H9 (cell line): ENCODE data around the gene PPIL3. TPM values are rescaled to one million over a fixed set of nuclear protein-coding genes. Genes with fewer than 3 reads are reported as not detected.

Experiments
- DNase-seq: peaks from one replicate; pipeline ENCODE4 v3.0.0-alpha.2; 2017
- H2AFZ ChIP-seq: one replicate; pipeline ENCODE4 v1.6.1; 2013; ENCODE audit warnings: mild to moderate bottlenecking, low read length, control low read depth, moderate library complexity
- H2AK5ac ChIP-seq: 2 replicates; pipeline ENCODE4 v1.6.1; 2013; ENCODE audit warnings: low read length, control low read depth, mixed read lengths; ENCODE audit not compliant: insufficient read length
- H2BK120ac ChIP-seq: one replicate; pipeline ENCODE4 v1.6.1; 2013; ENCODE audit warnings: low read depth, mild to moderate bottlenecking, low read length, control low read depth, inconsistent platforms; ENCODE audit not compliant: poor library complexity, severe bottlenecking
- H2BK12ac ChIP-seq: 2 replicates; pipeline ENCODE4 v1.6.1; 2013; ENCODE audit warnings: low read length, control low read depth, mixed read lengths, low read depth; ENCODE audit not compliant: insufficient read length
- H2BK15ac ChIP-seq: 2 replicates; pipeline ENCODE4 v1.6.1; 2013; ENCODE audit warnings: low read depth, low read length, control low read depth
- H2BK20ac ChIP-seq: one replicate; pipeline ENCODE4 v1.6.1; 2013; ENCODE audit warnings: low read depth, mild to moderate bottlenecking, low read length, control low read depth, inconsistent platforms; ENCODE audit not compliant: poor library complexity, severe bottlenecking
- H2BK5ac ChIP-seq: 2 replicates; pipeline ENCODE4 v1.6.1; 2013; ENCODE audit warnings: low read length, control low read depth, mixed read lengths; ENCODE audit not compliant: insufficient read length
- H3K14ac ChIP-seq: 2 replicates; pipeline ENCODE4 v1.6.1; 2013; ENCODE audit warnings: low read length, control low read depth; ENCODE audit not compliant: insufficient read depth
- H3K18ac ChIP-seq: 2 replicates; pipeline ENCODE4 v1.6.1; 2013; ENCODE audit warnings: low read depth, mild to moderate bottlenecking, mixed read lengths, low read length, control low read depth; ENCODE audit not compliant: insufficient read length
- H3K23ac ChIP-seq: 2 replicates; pipeline ENCODE4 v1.6.1; 2013; ENCODE audit warnings: low read length, control low read depth, mixed read lengths, low read depth; ENCODE audit not compliant: insufficient read length
- H3K23me2 ChIP-seq: 2 replicates; pipeline ENCODE4 v1.6.1; 2013; ENCODE audit warnings: low read depth, mild to moderate bottlenecking, mixed read lengths, low read length, control low read depth; ENCODE audit not compliant: insufficient read length, poor library complexity, severe bottlenecking
- H3K27ac ChIP-seq: 2 replicates; pipeline ENCODE4 v1.5.1; 2013; ENCODE audit warnings: low read length, control low read depth, mixed read lengths, low read depth; ENCODE audit not compliant: insufficient read length
- H3K27me3 ChIP-seq: 2 replicates; pipeline ENCODE4 v1.6.1; 2013; ENCODE audit warnings: low read length, control low read depth, inconsistent platforms; ENCODE audit not compliant: insufficient read depth
- H3K4ac ChIP-seq: 2 replicates; pipeline ENCODE4 v1.6.1; 2013; ENCODE audit warnings: low read depth, mild to moderate bottlenecking, control low read depth, inconsistent platforms, low read length, moderate library complexity
- H3K4me1 ChIP-seq: 2 replicates; pipeline ENCODE4 v1.6.1; 2013; ENCODE audit warnings: low read length, control low read depth, inconsistent platforms; ENCODE audit not compliant: insufficient read depth
- H3K4me2 ChIP-seq: 2 replicates; pipeline ENCODE4 v1.6.1; 2013; ENCODE audit warnings: low read length, control low read depth, mixed read lengths; ENCODE audit not compliant: insufficient read length, insufficient read depth
- H3K56ac ChIP-seq: 2 replicates; pipeline ENCODE4 v1.6.1; 2013; ENCODE audit warnings: low read depth, mild to moderate bottlenecking, mixed read lengths, low read length, control low read depth; ENCODE audit not compliant: insufficient read length
- H3K79me1 ChIP-seq: 2 replicates; pipeline ENCODE4 v1.6.1; 2013; ENCODE audit warnings: low read depth, mild to moderate bottlenecking, moderate library complexity, low read length, control low read depth, inconsistent platforms; ENCODE audit not compliant: insufficient read depth, poor library complexity, severe bottlenecking
- H3K79me2 ChIP-seq: 2 replicates; pipeline ENCODE4 v1.6.1; 2013; ENCODE audit warnings: low read length, control low read depth, inconsistent platforms; ENCODE audit not compliant: insufficient read depth
- H3K9ac ChIP-seq: 2 replicates; pipeline ENCODE4 v1.6.1; 2013; ENCODE audit warnings: low read length, control low read depth, mixed read lengths; ENCODE audit not compliant: insufficient read length; ENCODE audit errors: extremely low read depth
- H3K9me3 ChIP-seq: one replicate; pipeline ENCODE4 v1.6.1; 2013; ENCODE audit warnings: low read depth, low read length, inconsistent platforms; ENCODE audit not compliant: control insufficient read depth
- H3T11ph ChIP-seq: one replicate; pipeline ENCODE4 v1.6.1; 2013; ENCODE audit warnings: mild to moderate bottlenecking, low read length, control low read depth, inconsistent platforms
- H4K20me1 ChIP-seq: one replicate; pipeline ENCODE4 v1.6.1; 2013; ENCODE audit not compliant: control insufficient read depth, insufficient read length, insufficient read depth
- H4K5ac ChIP-seq: 2 replicates; pipeline ENCODE4 v1.6.1; 2013; ENCODE audit warnings: low read depth, mild to moderate bottlenecking, mixed read lengths, low read length, control low read depth; ENCODE audit not compliant: insufficient read length
- H4K8ac ChIP-seq: replicated peaks from 2 replicates; pipeline ENCODE4 v1.6.1; 2013; ENCODE audit warnings: low read length, control low read depth, mixed read lengths, low read depth; ENCODE audit not compliant: insufficient read length
- H4K91ac ChIP-seq: 2 replicates; pipeline ENCODE4 v1.6.1; 2013; ENCODE audit warnings: low read depth, mild to moderate bottlenecking, moderate library complexity, mixed read lengths, low read length, control low read depth; ENCODE audit not compliant: insufficient read length
- H3K27ac Mint-ChIP-seq, 3 experiments: 2 replicates in 2 of 3; 3 replicates in 1 of 3; pipeline ENCODE4 v1.8.0; 2020 to 2021; ENCODE audit warnings: mixed read lengths in 3 of 3, mild to moderate bottlenecking in 1 of 3, moderate library complexity in 1 of 3
- H3K27me3 Mint-ChIP-seq: 2 replicates; pipeline ENCODE4 v1.8.0; 2021; ENCODE audit warnings: low read depth, mild to moderate bottlenecking, moderate library complexity, mixed read lengths
- H3K36me3 Mint-ChIP-seq, 3 experiments: 2 replicates in 2 of 3; 3 replicates in 1 of 3; pipeline ENCODE4 v1.8.0; 2020 to 2021; ENCODE audit warnings: low read depth in 3 of 3, mixed read lengths in 3 of 3; ENCODE audit not compliant: insufficient read depth in 1 of 3
- H3K4me1 Mint-ChIP-seq, 2 experiments: 2 replicates each; pipeline ENCODE4 v1.8.0; 2020; ENCODE audit warnings: mixed read lengths in 2 of 2
- H3K4me3 Mint-ChIP-seq, 2 experiments: 2 replicates in 1 of 2; 3 replicates in 1 of 2; pipeline ENCODE4 v1.8.0; 2020 to 2021; ENCODE audit warnings: mild to moderate bottlenecking in 2 of 2, mixed read lengths in 2 of 2, moderate library complexity in 1 of 2
- H3K9me3 Mint-ChIP-seq, 2 experiments: 2 replicates in 1 of 2; 3 replicates in 1 of 2; pipeline ENCODE4 v1.8.0; 2020; ENCODE audit warnings: mild to moderate bottlenecking in 2 of 2, mixed read lengths in 2 of 2, moderate library complexity in 1 of 2
- WGBS: extraction: QIAGEN DNeasy Blood & Tissue Kit; methylation state at CpG from one replicate; pipeline ENCODE4 v1.1.7; 2013; ENCODE audit warnings: missing lambda C conversion rate, low lambda C conversion rate, mixed read lengths; ENCODE audit not compliant: insufficient read length; ENCODE audit errors: extremely low coverage; 5-methylcytosine and 5-hydroxymethylcytosine counted together
- total RNA-seq: library from RNA; stranded (reverse); gene quantifications from 2 replicates; pipeline ENCODE4 v1.2.1, GENCODE V29; 2021
- TF ChIP-seq, protein P1 (sequence below): fragments of 200-600 bp; sonication (generic); conservative IDR thresholded peaks from 3 replicates; pipeline ENCODE4 v1.8.0; 2021; ENCODE audit warnings: antibody characterized with exemption, mild to moderate bottlenecking

The PPIL3 gene
- total RNA-seq, 1 experiment from 2014 or later: 63.4 TPM

DNA sequence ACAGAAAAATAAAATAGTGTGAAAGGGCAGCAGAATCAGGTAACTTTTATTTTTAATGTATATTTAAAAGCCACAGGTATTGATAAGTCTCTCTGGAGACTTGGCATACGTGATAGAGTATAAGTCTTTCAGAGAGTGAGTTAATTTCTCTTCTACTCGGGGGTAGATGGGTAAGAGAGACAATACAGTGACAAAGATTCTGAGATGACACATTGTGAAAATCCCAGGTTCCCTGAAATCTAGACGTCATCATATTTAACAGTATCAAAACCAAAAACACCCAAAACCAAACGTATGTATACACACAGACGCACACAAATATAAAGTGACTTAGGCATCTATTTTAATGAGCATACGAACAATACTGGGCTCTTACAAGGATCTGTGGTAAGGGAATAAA is 33.6 kb upstream of the PPIL3 start:
- Histone ChIP-seq H3K56ac (no peak overlapping the region), H3K27me3 (no peaks in the 10 kb centered on the region), H3K9me3 (no peaks in the 10 kb centered on the region), H3K14ac (no peak overlapping the region), H3T11ph (no peak overlapping the region), H2AFZ (no peak overlapping the region), H4K8ac (no peak overlapping the region), H4K91ac (no peak overlapping the region), H4K5ac (no peak overlapping the region), H3K23me2 (no peaks in the 10 kb centered on the region), H3K23ac (no peak overlapping the region), H2BK15ac (no peak overlapping the region), H3K79me1 (no peaks in the 10 kb centered on the region), H2BK5ac (no peak overlapping the region), H3K79me2 (no peaks in the 10 kb centered on the region), H2BK120ac (no peak overlapping the region), H3K27ac (no peak overlapping the region), H3K4me1 (no peaks in the 10 kb centered on the region), H3K18ac (no peak overlapping the region), H2BK20ac (no peak overlapping the region), H4K20me1 (no peaks in the 10 kb centered on the region), H3K9ac (no peak overlapping the region), H2AK5ac (no peak overlapping the region), H3K4me2 (no peak overlapping the region), H2BK12ac (no peak overlapping the region), H3K4ac (no peak overlapping the region)
- Mint-ChIP-seq H3K36me3 (peaks cover 16 to 67% (median 63%) of the 10 kb centered on the region in 3 experiments; a peak in 6 of 7 replicates), H3K9me3 (no peaks in the 10 kb centered on the region), H3K4me1 (no peaks in the 10 kb centered on the region), H3K4me3 (no peak overlapping the region), H3K27ac (no peak overlapping the region), H3K27me3 (no peaks in the 10 kb centered on the region)
- no peak for DNase-seq
- no CpG with 5 or more reads among the region's 6 CpGs for WGBS
- TF ChIP-seq, protein P1, sequence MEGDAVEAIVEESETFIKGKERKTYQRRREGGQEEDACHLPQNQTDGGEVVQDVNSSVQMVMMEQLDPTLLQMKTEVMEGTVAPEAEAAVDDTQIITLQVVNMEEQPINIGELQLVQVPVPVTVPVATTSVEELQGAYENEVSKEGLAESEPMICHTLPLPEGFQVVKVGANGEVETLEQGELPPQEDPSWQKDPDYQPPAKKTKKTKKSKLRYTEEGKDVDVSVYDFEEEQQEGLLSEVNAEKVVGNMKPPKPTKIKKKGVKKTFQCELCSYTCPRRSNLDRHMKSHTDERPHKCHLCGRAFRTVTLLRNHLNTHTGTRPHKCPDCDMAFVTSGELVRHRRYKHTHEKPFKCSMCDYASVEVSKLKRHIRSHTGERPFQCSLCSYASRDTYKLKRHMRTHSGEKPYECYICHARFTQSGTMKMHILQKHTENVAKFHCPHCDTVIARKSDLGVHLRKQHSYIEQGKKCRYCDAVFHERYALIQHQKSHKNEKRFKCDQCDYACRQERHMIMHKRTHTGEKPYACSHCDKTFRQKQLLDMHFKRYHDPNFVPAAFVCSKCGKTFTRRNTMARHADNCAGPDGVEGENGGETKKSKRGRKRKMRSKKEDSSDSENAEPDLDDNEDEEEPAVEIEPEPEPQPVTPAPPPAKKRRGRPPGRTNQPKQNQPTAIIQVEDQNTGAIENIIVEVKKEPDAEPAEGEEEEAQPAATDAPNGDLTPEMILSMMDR: no peak
